ENCODE measurements around the gene SURF2. TPM values are rescaled to one million over a fixed set of nuclear protein-coding genes. Genes with fewer than 3 reads are reported as not detected.
A peak's percentile ranks its signal among the peaks of the same experiment; 100 is the strongest.
"Not testable (repeated sequence)": the region's sequence is repeated elsewhere in the genome, so short reads cannot be mapped to it uniquely, and the experiment has no call there.

The SURF2 gene
- total RNA-seq, 6 donors from 2014 or later = 18.1 to 31.5 (median 21.7) TPM

DNA sequence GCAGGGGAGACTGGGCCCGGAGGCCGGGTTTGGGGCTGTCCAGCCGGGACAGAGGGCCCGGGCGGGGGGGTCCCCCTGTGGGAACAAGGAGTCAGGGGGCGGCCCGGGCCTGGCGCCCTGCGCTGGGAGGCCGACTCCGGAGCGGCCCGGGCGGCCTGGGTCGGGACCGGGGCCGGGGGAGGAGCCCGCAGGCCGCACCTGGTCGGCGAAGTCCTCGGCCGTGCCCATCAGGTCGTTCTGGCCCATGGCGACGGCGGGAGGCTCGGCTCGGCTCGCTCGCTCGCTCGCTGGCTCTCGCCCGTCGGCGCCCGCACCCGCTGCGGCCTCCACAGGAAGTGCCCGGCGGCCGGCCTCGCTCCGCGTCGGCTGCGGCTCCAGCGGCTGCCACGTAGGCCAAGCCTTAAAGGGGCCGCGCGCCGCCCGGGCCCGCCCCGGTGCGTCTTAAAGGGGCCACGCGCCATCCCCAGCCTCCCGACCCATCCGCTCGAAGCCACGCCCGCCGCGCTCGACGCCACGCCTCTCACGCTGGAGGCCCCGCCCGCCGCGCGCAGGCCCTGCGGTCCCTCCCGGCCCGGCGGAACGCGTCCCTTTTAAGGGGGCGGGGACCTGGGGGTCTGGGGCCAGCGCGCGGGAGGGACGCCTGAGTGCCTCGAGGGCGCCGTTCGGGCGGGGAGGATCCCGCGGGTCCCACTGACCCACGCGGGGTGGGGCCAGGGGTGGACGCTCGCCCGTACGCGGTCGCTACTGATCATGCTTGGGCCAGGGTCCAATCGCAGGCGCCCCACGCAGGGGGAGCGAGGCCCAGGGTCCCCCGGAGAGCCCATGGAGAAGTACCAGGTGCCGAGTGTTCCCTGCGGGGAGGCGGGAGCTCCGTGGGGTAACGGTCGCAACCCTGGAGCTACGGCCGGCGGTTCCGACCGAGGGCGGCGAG lies 19.6 kb downstream of the SURF2 start, which contains the start of the genes STKLD1 and SURF4:
TSS of gene STKLD1 (plus strand) at position 643 of the 931 bp plus-strand sequence. CDS start at position 751, 108 bp downstream.
TSS of gene SURF4 (minus strand) at position 337 of the 931 bp plus-strand sequence. CDS start at position 246, 91 bp downstream.
- 0% methylated on average over 1 to 2 of the region's 120 CpGs for WGBS, 2 donors

DNA sequence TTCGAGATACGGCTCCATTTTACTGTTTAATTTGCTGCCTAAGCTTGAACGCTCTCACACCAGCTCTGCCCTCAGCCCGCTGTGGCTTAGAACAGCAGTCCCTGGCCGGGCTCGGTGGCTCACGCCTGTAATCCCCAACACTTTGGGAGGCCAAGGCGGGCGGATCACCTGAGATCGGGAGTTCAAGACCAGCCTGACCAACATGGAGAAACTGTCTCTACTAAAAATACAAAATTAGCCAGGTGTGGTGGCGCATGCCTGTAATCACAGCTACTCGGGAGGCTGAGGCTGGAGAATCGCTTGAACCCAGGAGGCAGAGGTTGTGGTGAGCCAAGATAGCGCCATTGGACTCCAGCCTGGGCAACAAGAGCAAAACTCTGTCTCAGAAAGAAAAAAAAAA lies 20.9 kb downstream of the SURF2 start:
- not testable (repeated sequence) for H3K9me3 ChIP-seq; ATAC-seq (ENCODE audit: low FRiP score in 2 of 2); H3K36me3 ChIP-seq; DNase-seq; H3K27me3 ChIP-seq; H3K27ac ChIP-seq; H3K4me3 ChIP-seq
- peaks cover 19 to 33% (median 30%) of the 10 kb centered on the region in 4 donors for H3K4me1 ChIP-seq
- 88 to 91% methylated on average over 14 of the region's 14 CpGs for WGBS, 2 donors

More for the DNA sequence above, 19.6 kb downstream of the SURF2 start, which contains the start of the genes STKLD1 and SURF4:
- DNase-seq = peak; percentile 98 to 100
- TF ChIP-seq EP300 (IDR thresholded peaks at IDR 0.05) (peak in 1 of 4 donors; percentile 10), POLR2AphosphoS5 (IDR thresholded peaks at IDR 0.05) (peak; percentile 79 to 91), POLR2A (IDR thresholded peaks at IDR 0.05) (peak in 3 of 4 donors; percentile 73 to 98 (median 89))
- TF ChIP-seq, protein P1, sequence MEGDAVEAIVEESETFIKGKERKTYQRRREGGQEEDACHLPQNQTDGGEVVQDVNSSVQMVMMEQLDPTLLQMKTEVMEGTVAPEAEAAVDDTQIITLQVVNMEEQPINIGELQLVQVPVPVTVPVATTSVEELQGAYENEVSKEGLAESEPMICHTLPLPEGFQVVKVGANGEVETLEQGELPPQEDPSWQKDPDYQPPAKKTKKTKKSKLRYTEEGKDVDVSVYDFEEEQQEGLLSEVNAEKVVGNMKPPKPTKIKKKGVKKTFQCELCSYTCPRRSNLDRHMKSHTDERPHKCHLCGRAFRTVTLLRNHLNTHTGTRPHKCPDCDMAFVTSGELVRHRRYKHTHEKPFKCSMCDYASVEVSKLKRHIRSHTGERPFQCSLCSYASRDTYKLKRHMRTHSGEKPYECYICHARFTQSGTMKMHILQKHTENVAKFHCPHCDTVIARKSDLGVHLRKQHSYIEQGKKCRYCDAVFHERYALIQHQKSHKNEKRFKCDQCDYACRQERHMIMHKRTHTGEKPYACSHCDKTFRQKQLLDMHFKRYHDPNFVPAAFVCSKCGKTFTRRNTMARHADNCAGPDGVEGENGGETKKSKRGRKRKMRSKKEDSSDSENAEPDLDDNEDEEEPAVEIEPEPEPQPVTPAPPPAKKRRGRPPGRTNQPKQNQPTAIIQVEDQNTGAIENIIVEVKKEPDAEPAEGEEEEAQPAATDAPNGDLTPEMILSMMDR (IDR thresholded peaks at IDR 0.05) = peak in 4 of 6 experiments; percentile 41 to 80 (median 62)
- Histone ChIP-seq H3K4me3 (peak within 1 kb of the TSS; percentile 70 to 96 (median 82)), H3K27ac (peak within 1 kb of the TSS; percentile 95 to 100 (median 96)), H3K27me3 (no peaks in the 10 kb centered on the region), H3K36me3 (peaks cover 0 to 11% (median 5%) of the 10 kb centered on the region in 4 donors), H3K4me1 (peaks cover 32 to 46% (median 43%) of the 10 kb centered on the region in 4 donors), H3K9me3 (no peaks in the 10 kb centered on the region)
- peak; percentile 97 to 98 for ATAC-seq (ENCODE audit: low FRiP score in 2 of 2)

DNA sequence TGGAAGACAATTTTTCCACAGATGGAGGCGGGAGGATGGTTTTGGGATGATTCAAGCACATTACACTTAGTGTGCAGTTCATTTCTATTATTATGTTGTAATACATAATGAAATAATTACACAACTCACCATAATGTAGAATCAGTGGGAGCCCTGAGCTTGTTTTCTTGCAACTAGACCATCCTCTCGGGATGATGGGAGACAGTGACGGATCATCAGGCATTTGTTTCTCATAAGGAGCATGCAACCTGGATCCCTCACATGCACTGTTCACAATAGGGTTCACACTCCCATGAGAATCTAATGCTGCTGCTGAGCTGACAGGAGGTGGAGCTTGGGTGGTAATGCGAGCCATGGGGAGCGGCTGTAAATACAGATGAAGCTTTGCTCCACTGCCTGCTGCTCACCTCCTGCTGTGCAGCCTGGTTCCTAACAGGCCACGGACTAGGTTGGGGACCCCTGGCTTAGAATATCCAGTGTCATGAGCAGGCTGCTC lies 21.4 kb downstream of the SURF2 start:
- no peak overlapping the region for H3K27ac ChIP-seq
- WGBS, 2 donors = 84 to 92% methylated on average over 5 to 6 of the region's 6 CpGs

DNA sequence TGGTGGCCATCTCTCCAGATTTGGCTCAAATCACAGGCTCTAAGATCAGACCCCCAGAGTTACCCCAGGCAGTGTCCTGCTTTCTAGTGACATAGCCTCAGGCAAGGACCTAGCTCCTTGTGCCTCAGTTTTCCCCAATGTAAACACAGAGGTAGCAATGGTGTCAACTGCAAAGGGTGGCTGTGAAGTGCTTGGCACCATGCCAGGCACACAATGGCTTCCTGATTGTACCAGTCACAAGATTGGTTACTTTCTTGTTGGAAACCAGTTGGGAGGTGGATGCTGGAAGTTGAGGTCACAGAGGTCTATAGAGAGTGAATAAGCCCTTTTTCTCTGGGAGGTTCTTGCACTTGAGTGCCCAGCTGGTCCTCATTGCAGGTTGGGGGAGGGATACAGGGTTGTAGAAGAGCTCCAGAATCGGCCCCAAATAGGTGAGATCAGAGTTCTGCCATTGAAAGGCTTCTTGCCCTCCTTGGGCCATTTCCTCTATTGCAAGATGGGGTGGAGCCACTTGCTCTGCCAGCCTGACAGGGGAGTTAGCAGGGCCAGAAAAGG lies 22.1 kb downstream of the SURF2 start:
- Histone ChIP-seq H3K4me3 (no peak overlapping the region), H3K36me3 (no peaks in the 10 kb centered on the region), H3K27me3 (no peaks in the 10 kb centered on the region), H3K4me1 (peaks cover 8 to 21% (median 18%) of the 10 kb centered on the region in 4 donors), H3K9me3 (no peaks in the 10 kb centered on the region), H3K27ac (no peak overlapping the region)
- TF ChIP-seq, protein P1 (IDR thresholded peaks at IDR 0.05) = no peak
- TF ChIP-seq POLR2AphosphoS5 (IDR thresholded peaks at IDR 0.05) (no peak), EP300 (IDR thresholded peaks at IDR 0.05) (no peak), POLR2A (IDR thresholded peaks at IDR 0.05) (no peak)
- WGBS, 2 donors = 56 to 62% methylated on average over 1 of the region's 1 CpG
- DNase-seq (no peak), ATAC-seq (ENCODE audit: low FRiP score in 2 of 2) (no peak)

More for the DNA sequence above, 21.4 kb downstream of the SURF2 start:
- no peaks in the 10 kb centered on the region for H3K9me3 ChIP-seq
- peaks cover 14 to 28% (median 26%) of the 10 kb centered on the region in 4 donors for H3K4me1 ChIP-seq
- no peak for ATAC-seq (ENCODE audit: low FRiP score in 2 of 2)
- TF ChIP-seq, protein P1 (IDR thresholded peaks at IDR 0.05) = no peak
- TF ChIP-seq POLR2AphosphoS5 (IDR thresholded peaks at IDR 0.05) (no peak), EP300 (IDR thresholded peaks at IDR 0.05) (no peak), POLR2A (IDR thresholded peaks at IDR 0.05) (no peak)
- DNase-seq = no peak
- H3K27me3 ChIP-seq = no peaks in the 10 kb centered on the region
- H3K36me3 ChIP-seq = peaks cover 0 to 5% (median 4%) of the 10 kb centered on the region in 4 donors
- no peak overlapping the region for H3K4me3 ChIP-seq

Measured in upper lobe of left lung (tissue), 6 donors.